Mesothelial cell of epicardium (in vitro differentiated cells): ENCODE data around the gene RABL6. TPM values are rescaled to one million over a fixed set of nuclear protein-coding genes. Genes with fewer than 3 reads are reported as not detected.
"Not testable (repeated sequence)": the region's sequence is repeated elsewhere in the genome, so short reads cannot be mapped to it uniquely, and the experiment has no call there.

Experiments used
- DNase-seq, 2 experiments: peaks; one replicate each; pipeline ENCODE4 v3.0.0; 2021; ENCODE audit warnings: low spot score in 2 of 2; ENCODE audit not compliant: unreplicated experiment in 2 of 2
- H3K27ac Mint-ChIP-seq: 2 replicates; pipeline ENCODE4 v1.8.0; 2021; ENCODE audit warnings: mixed read lengths
- H3K27me3 Mint-ChIP-seq: 2 replicates; pipeline ENCODE4 v1.8.0; 2021; ENCODE audit warnings: low read depth, mixed read lengths
- H3K36me3 Mint-ChIP-seq: 2 replicates; pipeline ENCODE4 v1.8.0; 2021; ENCODE audit warnings: mixed read lengths
- H3K4me1 Mint-ChIP-seq: 2 replicates; pipeline ENCODE4 v1.8.0; 2021; ENCODE audit warnings: mixed read lengths
- H3K4me3 Mint-ChIP-seq: 2 replicates; pipeline ENCODE4 v1.8.0; 2021; ENCODE audit warnings: mild to moderate bottlenecking, moderate library complexity, mixed read lengths
- H3K9me3 Mint-ChIP-seq: 2 replicates; pipeline ENCODE4 v1.8.0; 2021; ENCODE audit warnings: mixed read lengths
- total RNA-seq: library from RNA; stranded (reverse); gene quantifications from 3 replicates; pipeline ENCODE4 v1.2.1, GENCODE V29; 2021
- TF ChIP-seq, protein P1 (sequence below): fragments of 200-600 bp; sonication (generic); IDR thresholded peaks from one replicate; pipeline ENCODE4 v1.5.0; 2021; ENCODE audit warnings: antibody characterized with exemption; ENCODE audit not compliant: unreplicated experiment

The RABL6 gene
- total RNA-seq, 1 donor from 2014 or later: 124 TPM

DNA sequence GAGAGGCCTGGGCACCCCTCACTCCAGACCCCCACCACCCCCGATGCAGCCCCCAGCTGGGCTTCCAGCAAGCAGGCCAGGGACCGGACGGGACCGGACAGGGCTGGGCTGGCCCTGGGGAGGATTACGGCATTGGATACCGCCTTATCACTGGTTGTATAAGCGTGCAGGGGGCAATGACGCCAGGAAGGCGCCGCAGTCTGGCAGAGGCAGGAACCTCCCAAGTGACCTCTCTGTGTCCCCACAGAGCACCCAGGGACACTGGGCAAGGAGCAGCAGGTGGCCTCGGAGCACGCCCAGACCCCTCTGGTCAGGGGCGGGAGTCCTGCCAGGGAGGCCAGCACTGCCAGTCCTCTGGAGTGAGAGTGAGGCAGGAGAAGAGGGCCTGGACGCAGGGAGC, 42.7 kb upstream of the RABL6 start:
- no peak overlapping the region for H3K27ac Mint-ChIP-seq
- no peak overlapping the region for H3K4me3 Mint-ChIP-seq
- DNase-seq: no peak
- H3K9me3 Mint-ChIP-seq: no peaks in the 10 kb centered on the region
- H3K4me1 Mint-ChIP-seq: peaks cover 10% of the 10 kb centered on the region
- TF ChIP-seq, protein P1, sequence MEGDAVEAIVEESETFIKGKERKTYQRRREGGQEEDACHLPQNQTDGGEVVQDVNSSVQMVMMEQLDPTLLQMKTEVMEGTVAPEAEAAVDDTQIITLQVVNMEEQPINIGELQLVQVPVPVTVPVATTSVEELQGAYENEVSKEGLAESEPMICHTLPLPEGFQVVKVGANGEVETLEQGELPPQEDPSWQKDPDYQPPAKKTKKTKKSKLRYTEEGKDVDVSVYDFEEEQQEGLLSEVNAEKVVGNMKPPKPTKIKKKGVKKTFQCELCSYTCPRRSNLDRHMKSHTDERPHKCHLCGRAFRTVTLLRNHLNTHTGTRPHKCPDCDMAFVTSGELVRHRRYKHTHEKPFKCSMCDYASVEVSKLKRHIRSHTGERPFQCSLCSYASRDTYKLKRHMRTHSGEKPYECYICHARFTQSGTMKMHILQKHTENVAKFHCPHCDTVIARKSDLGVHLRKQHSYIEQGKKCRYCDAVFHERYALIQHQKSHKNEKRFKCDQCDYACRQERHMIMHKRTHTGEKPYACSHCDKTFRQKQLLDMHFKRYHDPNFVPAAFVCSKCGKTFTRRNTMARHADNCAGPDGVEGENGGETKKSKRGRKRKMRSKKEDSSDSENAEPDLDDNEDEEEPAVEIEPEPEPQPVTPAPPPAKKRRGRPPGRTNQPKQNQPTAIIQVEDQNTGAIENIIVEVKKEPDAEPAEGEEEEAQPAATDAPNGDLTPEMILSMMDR: no peak
- no peaks in the 10 kb centered on the region for H3K36me3 Mint-ChIP-seq
- peaks cover 15% of the 10 kb centered on the region for H3K27me3 Mint-ChIP-seq

DNA sequence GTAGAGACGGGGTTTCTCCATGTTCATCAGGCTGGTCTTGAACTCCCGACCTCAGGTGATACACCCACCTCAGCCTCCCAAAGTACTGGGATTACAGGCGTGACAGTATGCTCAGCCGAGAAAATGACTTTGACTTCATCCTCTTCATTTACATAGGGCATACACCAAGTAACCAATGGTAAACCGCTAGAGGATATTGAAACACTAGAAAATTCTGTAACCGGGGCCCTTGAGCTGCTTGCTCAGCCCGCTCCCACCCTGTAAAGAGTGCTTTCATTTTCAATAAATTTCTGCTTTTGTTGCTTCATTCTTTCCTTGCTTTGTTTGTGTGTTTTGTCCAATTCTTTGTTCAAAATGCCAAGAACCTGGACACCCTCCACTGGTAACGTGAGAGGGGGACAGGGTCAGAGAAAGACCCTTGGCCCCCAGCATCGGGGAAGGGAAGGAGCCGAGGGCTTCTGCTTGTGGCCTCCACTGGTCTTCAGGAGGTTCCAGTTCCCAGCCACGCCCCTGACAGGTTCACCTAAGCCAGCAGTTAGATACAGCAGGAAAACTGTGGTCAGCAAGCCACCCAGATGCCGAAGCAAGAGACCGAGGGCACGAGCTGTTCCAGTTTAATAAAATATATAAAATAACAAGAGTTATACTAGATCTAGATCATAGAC, 41.9 kb upstream of the RABL6 start:
- H3K27ac Mint-ChIP-seq, H3K9me3 Mint-ChIP-seq, H3K36me3 Mint-ChIP-seq, DNase-seq, H3K4me3 Mint-ChIP-seq: not testable (repeated sequence)
- Mint-ChIP-seq H3K27me3 (peaks cover 17% of the 10 kb centered on the region), H3K4me1 (peaks cover 10% of the 10 kb centered on the region)

DNA sequence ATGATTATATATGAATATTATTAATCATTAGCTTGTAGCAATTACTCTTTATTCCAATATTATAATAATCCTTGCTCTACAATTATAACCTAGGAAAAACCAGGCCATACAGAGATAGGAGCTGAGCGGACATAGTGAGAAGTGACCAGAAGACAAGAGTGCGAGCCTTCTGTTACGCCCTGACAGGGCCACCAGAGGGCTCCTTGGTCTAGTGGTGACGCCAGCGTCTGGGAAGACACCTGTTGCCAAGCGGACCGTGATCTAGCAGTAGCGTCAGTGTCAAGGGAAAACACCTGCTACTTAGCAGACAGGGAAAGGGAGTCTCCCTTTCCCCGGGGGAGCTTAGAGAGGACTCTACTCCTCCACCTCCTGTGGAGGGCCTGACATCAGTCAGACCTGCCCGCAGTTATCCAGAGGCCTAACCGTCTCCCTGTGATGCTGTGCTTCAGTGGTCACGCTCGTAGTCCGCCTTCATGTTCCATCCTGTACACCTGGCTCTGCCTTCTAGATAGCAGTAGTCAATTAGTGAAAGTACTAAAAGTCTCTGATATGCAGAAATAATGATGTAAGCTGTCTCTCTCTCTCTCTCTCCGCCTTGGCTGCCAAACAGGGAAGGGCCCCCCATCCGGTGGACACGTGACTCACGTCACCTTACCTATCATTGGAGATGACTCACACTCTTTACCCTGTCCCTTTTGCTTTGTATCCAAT, 41.2 kb upstream of the RABL6 start:
- not testable (repeated sequence) for H3K4me1 Mint-ChIP-seq, H3K9me3 Mint-ChIP-seq, DNase-seq, H3K36me3 Mint-ChIP-seq, H3K4me3 Mint-ChIP-seq, H3K27ac Mint-ChIP-seq
- peaks cover 17% of the 10 kb centered on the region for H3K27me3 Mint-ChIP-seq

DNA sequence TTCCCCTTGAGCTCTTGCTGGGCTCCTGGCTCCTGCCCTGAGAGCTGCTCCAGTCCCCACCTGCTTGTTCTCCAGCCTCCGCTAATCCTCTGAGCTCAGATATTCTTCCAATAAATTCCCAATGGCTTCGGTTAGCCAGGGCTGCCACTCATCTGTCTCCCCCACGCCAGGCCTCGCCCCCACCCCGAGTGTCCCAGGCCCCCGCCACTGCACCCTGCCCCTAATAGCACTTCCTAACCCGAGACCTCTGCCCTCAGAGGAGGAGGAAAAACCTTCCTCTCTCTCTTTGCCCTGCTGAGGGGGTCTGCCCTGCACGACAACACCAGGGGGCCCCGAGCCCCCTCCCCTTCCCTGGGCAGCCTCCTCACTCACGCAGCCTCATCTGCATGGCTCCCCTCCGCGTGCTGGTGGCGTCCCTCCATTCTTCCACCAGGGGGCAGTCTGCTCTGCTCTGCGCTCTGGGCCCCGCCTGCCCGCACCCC, 38.0 kb upstream of the RABL6 start:
- DNase-seq: peak in 1 of 2 experiments; percentile 67
- Mint-ChIP-seq H3K27me3 (peaks cover 17% of the 10 kb centered on the region), H3K4me3 (peak overlapping the region; percentile 48), H3K36me3 (no peaks in the 10 kb centered on the region), H3K4me1 (peaks cover 9% of the 10 kb centered on the region), H3K9me3 (peaks cover 10% of the 10 kb centered on the region), H3K27ac (no peak overlapping the region)
- TF ChIP-seq, protein P1: peak; percentile 33

DNA sequence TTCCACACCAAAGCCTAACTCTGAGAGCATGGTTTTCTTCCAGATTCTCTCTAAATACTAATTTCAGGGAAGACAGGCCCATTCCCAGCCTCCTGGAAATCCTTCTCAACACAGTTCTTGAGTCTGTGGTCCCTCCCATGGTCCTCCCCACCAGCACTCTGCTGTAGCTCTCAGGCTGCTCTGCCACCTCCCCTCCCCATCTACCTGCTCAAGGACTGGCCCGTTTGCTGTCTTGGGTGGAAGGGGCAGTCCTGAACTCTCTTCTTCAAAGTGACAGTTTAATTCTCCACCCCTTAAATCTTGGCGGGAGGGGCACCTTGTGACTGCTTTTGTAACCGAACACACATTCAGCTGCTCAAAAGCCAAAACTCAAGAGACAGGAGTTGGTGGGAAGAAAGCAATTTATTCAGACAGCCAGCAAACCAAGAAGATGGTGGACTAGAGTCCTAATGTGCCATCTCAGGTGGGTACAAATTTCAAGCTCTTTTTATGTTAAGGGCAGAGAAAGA, 35.8 kb upstream of the RABL6 start:
- Mint-ChIP-seq H3K27ac (no peak overlapping the region), H3K36me3 (no peaks in the 10 kb centered on the region), H3K27me3 (peaks cover 16% of the 10 kb centered on the region), H3K4me3 (no peak overlapping the region), H3K4me1 (peaks cover 7% of the 10 kb centered on the region), H3K9me3 (peaks cover 10% of the 10 kb centered on the region)
- TF ChIP-seq, protein P1: no peak
- no peak for DNase-seq

DNA sequence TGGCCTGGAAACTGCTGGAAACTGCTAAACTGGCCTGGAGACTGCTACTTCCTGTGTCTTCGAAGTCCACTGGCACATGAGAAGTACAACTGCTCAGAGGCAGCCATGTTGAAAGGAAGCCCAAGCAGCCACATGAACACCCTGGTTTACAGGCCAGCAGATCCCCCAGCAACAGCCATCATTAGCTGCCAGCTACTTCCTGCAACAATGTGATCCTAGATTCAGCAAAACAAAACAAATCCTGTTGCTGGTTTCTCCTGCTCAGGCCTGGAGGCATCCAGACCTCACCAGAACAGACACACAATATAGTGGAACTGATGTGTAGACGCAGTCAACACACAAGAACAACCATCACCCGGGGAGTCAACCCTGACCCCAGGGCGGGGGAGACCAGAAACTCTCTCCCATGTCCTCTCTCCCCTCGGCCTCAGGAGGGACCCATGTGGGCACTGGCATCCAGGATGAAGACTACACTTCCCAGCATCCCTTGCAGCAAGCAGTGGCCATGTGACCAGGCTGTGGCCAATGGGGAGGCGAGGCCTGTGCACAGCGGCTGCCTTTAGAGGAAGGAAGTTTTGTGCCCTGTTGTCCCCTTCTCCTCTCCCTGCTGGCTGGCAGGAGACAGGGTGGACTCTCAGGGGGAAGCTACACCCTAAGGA, 34.2 kb upstream of the RABL6 start:
- no peaks in the 10 kb centered on the region for H3K36me3 Mint-ChIP-seq
- H3K27me3 Mint-ChIP-seq: peaks cover 20% of the 10 kb centered on the region
- no peak overlapping the region for H3K4me3 Mint-ChIP-seq
- H3K27ac Mint-ChIP-seq: no peak overlapping the region
- peaks cover 5% of the 10 kb centered on the region for H3K4me1 Mint-ChIP-seq
- DNase-seq: no peak
- TF ChIP-seq, protein P1: no peak
- peaks cover 10% of the 10 kb centered on the region for H3K9me3 Mint-ChIP-seq
